ENCODE measurements around the gene C1orf35.
A peak's percentile ranks its signal among the peaks of the same experiment; 100 is the strongest.

C1orf35 gene

GRCh38 chr1:228095161-228095560 is 8.0 kb downstream of the C1orf35 start:
- DNase-seq (ENCODE audit: low spot score): no peak

DNA sequence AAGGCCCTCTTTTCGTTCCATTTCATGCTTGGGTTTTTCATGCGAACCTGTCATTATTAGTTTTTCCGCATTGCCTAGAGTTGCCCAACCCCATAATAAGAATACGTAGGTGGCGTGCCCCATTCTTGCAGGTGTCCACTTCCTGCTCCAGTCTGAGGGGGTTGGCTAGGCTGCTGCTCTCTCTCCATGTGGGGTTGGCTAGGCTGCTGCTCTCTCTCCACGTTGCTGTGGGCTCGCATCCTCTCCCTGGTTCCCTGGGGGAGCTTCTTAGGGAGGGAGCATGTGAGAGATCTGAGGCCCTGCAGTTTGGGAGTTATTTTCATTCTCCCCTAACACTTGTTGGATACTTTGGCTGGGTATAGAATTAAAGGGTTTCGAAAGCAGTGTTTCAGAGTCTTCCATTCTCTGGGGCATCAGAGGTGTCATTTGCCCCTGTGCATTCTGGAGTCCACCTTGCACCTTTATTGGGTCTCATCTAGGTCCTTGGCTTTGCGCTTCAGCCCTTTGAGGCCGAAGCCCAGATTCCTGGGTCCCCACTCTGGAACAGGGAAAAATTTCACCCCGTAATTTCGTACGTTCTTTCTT is 8.6 kb downstream of the C1orf35 start:
- DNase-seq (ENCODE audit: low spot score): no peak

DNA sequence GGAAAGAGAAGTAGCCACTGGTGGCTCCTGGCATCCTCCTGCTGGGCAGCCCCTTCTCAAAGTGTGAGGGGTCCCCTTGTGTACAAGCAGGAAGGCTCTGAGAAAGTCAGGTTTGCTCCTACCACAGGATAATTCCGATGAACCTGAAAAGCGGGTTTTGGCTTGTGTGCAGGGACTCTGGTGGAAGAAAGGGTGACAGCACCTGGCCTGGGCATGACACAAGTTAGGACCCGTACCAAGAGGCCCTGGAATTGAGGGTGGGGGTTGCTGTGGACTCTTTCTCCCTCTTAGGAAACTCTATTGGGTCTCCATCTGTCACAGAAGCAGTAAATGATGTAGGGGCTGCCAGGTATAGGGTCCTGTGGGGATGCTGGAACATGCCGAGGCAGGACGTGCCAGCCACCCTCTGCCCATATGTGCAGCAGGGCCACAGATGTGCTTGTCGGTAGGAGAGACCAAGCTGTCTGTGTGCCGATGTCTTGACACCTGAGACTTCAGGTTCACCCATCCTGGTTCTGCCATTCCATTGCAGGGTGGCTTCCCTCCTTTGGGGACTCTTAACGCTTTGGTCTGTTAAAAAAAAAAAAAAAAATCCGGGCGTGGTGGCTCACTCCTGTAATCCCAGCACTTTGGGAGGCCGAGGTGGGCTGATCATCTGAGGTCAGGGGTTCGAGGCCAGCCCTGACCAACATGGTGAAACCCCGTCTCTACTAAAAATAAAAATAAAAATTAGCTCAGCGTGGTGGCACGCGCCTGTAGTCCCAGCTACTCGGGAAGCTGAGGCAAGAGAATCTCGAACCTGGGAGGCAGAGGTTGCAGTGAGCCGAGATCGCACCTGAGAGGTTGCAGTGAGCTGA is 9.8 kb downstream of the C1orf35 start:
- no peak for DNase-seq (ENCODE audit: low spot score)

DNA sequence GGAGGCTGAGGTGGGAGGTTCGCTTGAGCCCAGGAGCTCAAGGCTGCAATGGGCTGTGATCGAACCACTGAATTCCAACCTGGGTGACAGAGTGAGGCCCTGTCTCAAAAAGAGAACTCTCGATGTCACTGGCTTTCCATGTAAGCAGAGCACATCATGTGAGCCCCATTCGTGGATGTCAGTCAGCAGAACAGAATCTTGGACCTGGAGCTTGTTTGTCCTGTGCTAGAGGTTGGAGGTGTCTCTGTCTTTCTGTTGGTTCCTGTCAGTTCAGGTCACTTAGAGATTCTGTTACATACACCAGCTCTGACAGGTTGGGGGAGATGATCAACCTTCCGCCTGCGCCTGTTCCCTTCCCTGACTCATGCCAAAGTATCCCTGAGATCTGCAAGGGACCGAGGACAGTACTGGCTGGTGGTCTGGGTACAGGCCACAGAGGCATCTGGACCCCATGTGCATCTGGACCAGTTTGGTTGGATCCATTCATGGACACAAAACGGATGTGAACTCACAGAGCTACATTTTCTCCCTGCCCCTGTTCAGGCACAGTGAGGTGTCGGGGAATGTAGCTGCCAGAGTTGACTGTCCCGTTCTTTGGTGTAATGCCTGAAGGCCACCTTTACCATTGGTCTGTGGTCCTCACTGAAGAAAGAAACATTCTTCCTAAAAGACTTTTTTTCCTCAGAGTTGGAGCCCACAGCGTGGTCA is 10.6 kb downstream of the C1orf35 start:
- DNase-seq (ENCODE audit: low spot score): no peak

GRCh38 chr1:228091084-228091483 is 12.0 kb downstream of the C1orf35 start:
- no peak for DNase-seq (ENCODE audit: low spot score)

- no peak for DNase-seq (ENCODE audit: low spot score)
Observed at GRCh38 chr1:228090613-228091081, 12.5 kb downstream of the C1orf35 start.

DNA sequence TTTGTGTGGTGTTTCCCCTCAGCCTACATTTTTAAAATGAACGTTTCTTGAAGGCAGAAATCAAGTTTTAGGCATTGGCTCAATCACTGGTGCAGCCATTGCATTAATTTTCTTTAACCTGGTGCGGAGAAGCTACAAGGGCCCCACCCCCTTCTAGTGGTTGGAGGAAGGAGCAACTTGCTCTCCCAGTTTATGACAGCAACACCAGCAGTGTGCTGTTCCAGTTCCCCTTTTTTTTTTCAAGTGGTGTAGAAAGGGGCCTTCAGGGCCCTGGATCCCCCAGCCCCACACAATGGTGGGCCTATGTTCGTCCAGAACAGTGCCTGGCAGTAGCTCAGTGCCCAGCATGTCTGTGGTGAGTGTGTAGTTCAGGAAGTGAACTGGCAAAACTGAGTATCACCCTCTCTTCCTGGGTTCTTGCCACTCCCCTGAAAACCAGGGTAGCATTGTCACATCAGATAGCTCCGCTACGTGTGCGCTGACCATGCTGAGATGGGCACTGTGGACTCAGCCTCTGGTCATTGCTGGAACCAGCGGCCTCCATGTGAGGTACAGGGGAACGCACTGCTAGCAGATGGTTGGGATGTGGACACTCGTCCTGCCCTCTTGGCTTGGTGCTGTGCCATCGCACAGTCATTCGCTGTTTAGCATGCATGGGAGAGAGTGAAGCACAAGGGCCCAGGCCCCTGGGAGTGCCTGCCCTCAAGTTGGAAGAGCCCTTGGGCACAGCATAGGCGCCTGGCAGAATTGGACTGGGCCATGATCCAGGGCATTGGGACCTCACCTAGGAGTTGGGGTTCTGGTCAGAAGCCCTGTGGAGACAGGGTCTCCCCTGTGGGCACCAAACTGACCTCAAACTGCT is 13.4 kb downstream of the C1orf35 start:
- no peak for DNase-seq (ENCODE audit: low spot score)

DNA sequence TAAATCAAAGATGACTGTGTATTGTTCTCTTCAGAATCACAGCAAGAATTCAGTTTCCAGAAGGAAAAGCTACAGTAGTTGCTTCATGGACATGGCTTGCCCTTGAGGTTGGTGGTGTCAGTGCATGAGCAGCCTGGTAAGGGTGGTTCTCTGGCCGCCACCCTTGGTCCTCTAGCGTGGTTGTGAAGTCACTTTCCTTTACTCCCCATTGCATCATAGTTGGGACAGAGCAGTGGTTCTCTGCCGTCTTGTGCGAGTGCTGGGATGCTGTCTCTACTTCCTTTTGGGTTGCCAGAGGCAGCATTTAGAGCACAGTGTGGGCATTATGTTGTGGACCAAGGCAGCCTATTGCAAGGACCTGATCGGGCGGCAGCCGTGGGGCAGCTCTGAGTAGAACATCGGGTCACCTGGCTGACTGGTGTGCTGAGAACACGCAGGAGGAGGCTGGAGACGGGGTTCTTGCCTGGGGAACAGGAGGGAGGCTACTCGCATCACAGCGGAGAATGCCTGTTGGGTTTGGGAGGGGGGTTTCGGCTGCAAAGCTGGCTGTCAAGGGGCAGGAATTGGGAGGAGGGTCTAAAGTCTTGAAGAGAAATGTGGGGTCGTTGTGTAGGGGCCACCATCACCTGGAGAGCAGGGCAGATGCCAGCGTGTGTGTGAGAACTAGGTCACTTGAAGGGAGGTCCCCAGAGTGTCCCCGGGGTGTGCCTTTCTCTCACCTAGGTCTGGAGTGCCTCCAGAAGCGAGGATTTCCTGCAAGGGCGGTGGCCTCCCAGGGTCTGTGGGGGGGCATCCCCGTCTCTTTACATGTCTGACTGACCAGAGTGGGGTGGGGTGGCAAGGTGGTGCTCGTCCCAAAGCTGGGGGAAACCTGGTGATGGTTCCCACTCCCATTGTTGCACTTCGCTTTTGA is 14.3 kb downstream of the C1orf35 start:
- no peak for DNase-seq (ENCODE audit: low spot score)

- DNase-seq (ENCODE audit: low spot score): no peak
Observed at GRCh38 chr1:228087771-228088251, 15.3 kb downstream of the C1orf35 start.

GRCh38 chr1:228085287-228085951 is 17.7 kb downstream of the C1orf35 start:
- DNase-seq (ENCODE audit: low spot score): no peak

DNA sequence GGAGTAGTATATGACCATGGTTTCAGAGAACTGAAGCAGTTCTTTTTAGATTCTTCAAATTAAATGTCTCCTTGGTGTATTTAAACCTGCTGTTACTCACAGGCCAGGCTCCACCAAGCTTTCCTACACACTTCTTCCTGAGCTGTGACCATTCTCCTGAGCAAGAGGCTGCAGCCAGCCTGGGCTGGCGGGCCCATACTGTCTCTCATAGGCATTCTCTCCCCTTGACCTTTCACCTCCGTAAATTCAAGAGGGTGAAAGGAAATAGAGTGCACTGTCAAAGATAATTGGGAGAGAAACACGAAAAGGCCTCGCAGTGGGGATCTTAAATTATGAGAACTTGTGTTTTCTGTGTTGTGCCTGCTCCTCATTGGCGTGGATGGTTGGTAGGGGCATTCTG is 18.3 kb downstream of the C1orf35 start:
- DNase-seq (ENCODE audit: low spot score): no peak

DNA sequence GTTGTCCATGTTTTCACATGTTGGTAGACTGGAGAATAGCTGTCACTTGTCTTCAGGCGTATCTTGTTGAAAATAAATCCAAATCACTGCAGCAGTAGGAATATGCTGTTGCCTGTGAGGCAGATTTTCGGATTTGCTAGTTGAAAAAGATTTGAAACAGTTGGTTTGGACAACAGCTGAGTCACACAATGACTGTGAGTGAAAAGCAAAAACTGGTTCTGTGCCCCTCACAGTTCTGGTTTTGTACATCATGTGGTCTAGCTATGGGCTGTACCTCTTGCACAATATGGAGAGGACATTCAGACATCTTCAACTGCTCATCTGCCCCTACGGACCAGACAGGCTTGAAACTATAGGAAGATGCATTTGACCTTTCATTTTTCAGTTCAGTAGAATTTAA is 18.8 kb downstream of the C1orf35 start:
- DNase-seq (ENCODE audit: low spot score): no peak

DNA sequence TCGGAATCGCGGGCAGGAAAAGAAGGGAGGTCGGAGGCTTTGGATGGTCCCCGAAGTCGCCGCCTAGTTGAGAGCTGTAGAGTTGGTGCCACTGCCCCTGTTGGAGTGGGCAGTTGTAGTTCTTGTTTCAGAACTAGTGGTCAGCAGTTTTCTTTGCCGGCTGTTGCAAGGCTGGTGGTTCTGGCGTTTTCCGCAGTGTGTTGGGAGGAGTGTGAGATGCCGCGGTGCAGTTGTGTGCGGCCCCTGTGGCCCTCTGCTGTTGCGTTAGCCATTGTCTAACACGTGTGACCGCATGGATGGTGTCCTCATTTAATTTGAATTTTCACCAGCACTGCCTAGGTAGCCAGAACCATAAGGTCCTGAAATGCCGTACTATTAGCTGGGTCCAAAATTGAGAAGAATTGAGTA is 19.2 kb downstream of the C1orf35 start:
- no peak for DNase-seq (ENCODE audit: low spot score)

- DNase-seq (ENCODE audit: low spot score): no peak
Observed at GRCh38 chr1:228082918-228083870, 19.9 kb downstream of the C1orf35 start.

DNA sequence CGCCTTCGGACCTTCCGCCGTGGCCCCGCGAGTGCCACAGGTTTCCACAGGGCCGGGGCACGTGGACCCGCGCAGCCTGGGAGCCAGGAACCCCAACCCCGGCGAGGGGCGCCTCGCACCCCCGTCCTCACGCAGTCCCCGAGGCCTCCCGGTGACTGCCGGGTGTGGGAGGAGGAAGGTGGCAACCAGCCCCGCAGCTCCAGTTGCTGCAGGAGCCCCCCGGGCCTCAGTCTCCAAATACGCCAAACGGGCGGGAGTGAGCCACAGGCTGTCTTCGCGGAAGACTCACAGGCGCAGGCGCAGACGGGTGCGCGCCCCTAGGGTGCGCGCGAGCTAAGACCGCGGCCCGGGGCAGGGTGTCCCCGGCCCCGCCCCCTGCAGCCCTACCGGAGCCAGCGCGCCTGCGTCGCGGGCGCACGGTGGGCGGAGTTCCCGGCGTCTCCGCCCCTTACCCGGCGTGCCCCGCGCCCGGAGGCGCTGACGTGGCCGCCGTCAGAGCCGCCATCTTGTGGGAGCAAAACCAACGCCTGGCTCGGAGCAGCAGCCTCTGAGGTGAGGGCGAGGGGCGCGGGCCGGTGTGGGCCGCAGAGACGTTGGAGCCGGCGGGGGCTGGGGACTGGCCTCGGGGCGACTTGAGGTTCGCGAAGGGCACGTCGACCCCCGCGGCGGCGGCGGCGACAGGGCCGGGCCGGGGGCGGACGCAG is 20.8 kb downstream of the C1orf35 start, which contains the start of gene ARF1:
Gene ARF1, plus strand, starts transcription at position 495 of the 704 bp plus-strand sequence. CDS start 14,407 bp downstream, outside the sequence.
- peak; percentile 89 for DNase-seq (ENCODE audit: low spot score)

DNA sequence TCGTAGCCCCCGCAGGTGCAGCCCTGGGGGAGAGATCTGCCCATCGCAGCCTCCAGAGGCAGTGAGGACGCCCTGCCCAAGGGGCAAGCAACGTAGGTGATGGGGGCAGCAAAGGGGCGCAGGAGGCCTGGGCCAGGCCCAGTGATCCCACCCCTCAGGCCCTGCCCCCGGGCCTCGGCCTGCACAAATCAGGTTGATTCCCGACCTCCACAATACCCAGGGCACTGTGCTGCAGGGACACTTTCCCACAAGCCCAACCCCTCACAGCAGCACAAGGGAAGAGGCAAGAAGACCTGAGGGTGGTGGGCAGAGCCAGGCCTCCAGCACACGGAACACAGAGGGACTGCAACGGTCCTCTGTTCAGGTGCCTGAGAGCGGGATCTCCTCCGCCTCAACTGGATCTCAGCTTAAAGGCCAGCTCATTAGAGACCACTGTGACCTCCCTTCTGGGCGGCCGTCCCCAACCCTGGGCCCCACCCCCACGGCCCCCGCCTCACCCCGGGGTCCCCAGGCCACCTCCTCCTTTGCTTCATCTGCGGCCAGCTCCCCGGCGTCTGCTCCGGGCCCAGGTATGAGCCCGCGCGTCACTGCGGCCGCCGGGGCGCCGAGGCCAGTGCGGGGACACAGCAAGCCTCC is 21.4 kb downstream of the C1orf35 start:
- DNase-seq (ENCODE audit: low spot score): peak; percentile 66

DNA sequence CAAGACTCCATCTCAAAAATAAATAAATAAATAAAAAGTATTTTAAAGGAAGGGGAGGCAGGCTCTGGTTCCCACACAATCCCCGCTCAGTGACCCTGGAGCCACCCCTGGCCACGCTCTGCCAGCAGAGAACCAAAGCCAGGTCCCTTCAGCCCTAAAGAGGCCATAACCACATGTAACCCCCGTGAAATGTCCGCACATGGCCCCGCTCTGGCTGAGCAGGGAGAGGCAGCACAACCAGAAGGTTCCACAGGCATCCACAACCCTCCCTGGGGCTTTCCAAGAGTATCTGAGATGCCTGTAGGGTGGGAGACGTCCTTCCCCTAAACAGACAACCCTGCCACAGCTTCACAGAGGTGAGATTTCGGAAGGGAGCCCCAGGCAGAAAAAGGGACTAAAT is 22.0 kb downstream of the C1orf35 start:
- DNase-seq (ENCODE audit: low spot score): no peak
